Measurements from ENCODE around the gene PPP1R1C.

Gene PPP1R1C

GRCh38 chr2:181972431-181973170 lies 13.1 kb upstream of the PPP1R1C start:
- DNase-seq = no peak

DNA sequence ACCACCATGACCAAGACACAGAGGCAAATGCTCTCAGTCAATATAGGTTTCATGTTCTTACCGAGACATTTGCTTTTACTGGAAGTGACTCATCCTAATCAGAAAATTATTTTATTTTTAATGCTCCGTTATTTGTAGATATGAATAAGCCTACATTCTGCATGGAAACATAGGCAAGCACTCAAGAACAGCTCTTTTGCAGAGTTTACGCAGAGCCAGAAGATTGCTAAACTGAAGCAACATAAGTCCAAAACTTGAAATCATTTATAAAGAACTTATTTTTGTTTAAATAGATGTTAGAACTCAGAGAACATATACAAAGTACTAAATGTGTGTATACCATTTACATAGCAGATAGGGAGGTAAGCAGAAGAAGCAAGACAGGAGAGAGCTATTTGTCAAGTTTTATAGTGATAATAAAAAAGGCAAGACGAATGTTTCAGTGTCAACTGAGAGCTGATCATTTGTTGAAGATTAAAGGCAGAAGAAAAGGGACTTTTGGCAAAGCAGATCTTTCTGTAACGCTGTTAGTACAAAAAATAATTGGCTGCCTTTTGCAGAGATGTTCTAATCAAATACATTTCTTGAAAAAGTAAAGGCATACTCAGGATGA lies 12.4 kb upstream of the PPP1R1C start:
- no peak for DNase-seq

DNA sequence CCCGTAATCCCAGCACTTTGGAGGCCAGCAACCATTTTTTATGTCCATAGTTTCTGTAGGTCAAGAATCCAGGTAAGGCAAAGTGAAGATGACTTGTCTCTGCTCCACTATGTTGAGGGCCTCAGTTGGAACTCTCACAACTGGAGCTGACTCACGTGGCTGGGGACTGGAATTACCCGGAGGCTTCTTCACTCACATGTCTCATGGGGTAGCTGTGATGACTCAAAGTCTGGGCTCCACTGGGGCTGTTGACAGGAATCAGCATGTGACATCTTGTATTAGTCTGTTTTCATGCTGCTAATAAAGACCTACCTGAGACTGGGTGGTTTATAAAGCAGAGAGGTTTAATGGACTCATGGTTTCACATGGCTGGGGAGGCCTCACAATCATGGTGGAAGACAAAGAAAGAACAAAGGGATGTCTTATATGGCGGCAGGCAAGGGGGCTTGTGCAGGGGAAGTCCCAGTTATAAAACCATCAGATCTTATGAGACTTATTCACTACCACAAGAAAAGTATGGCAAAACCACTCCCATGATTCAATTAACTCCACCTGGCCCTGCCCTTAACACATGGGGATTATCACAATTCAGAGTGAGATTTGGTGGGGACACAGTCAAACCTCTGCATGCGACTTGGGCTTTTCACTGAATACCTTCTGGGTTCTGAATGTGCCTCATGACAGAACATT lies 7.8 kb upstream of the PPP1R1C start:
- peak; percentile 59 for DNase-seq

- no peak for DNase-seq
These were observed 7.1 kb upstream of the PPP1R1C start for GRCh38 chr2:181978351-181979150.

- DNase-seq = no peak
These were observed 1.6 kb upstream of the PPP1R1C start for GRCh38 chr2:181984060-181984459.

DNA sequence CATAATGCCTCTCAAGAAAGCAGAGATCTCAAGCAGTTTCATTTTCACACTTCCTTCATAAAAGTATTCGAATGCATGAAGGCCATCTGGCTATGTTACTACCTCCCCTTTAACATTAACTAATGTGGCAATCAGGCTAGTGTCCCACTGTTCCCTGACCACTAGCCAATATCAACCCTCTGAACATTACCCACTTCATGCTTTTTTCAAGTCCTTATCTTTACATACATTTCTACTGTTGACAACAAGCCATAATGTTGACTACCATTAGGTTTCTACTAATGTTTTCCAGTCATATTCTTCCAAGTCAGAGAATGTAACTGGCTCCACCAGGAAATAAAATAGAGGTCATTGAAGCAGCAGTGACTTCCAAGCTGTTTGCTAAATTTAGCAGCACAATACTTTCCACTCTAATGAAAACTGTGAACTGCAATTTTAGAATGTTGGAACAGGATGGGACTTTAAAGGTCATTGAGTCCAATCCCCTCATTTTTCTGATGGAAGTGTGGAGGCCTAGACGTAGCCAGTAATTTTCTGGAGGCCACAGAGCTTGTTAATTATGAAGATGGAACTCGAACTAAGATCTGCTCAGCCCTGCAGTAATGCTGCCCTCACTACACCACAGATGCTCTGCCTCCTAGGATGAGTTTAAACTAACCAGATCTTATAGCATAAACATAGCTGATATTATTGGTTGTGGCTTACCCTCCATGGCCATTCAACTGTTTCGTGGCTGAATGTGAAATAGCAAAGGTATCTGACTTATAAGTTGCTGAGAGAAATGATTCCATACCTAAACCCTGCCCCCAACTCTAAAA lies 630 bp upstream of the PPP1R1C start:
- no peak for DNase-seq

DNA sequence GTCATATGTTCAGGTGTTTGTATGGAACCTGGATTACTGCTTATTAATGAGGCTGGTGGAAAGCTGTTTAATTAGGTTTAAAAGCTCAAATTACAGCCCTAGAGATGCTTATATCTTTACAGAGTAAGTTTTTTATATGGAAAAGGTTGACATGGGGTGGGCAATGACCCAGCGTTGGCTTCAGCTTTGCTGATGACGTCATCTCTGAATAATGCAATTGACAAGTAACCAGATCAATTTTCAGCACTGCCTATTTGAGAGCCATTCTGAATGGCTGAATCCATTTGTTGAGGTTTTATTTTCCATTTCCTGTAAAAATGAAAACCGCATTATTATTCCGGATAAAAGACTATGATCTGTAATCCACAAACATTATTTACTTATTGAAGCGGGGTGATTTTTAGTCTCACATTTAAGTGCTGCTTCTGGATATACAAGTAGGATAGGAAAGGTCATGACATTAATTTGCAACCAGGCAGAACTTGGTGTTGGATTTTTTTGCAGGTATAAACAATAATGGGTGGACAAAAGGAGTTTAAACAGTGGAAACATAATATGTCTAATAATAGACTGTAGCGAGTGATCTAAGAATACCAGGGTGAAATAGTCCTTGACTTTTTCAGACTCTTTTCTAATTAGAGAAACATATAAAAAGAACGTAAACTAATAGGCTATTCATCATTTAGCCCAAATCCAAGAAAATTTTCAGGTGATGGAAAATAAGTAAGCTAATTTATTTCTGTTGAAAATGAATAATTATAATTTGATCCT lies 2.7 kb downstream of the PPP1R1C start:
- no peak for DNase-seq

- no peak for DNase-seq
These were observed 3.4 kb downstream of the PPP1R1C start for GRCh38 chr2:181989099-181989498.

DNA sequence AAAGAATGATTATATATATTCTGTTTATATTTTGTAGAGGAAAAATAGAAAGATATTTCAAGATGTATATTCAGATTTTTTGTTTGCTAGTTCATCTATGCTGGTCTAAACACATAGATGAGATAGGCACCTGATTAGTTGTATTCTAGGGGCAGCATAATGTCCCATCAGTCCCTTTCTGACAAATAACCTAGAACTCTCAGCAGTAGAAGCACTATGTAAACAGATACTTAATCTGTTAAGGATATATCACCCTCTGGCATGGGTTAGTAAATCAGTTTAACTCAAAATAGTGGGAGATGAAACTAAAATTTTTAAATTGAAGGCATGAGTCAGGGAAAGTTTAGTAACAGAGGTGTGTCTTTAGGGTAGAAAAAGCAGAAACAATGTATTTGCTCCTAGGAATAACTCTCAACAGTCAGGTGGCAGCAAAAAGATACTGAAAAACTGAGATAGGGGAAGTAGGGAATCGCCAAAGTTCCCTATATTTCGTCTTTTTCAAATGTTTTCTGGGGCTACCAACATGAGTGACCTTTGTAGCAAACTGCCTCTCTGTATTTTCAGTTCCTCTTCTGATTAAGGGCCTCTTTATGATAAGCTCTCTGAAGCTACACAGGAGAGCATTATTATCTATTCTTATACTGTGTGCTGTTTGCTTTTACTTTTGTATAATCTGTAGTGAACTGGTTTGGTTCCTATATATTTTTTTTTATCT lies 5.7 kb downstream of the PPP1R1C start:
- no peak for DNase-seq

- DNase-seq = no peak
These were observed 7.1 kb downstream of the PPP1R1C start for GRCh38 chr2:181992776-181993175.

DNA sequence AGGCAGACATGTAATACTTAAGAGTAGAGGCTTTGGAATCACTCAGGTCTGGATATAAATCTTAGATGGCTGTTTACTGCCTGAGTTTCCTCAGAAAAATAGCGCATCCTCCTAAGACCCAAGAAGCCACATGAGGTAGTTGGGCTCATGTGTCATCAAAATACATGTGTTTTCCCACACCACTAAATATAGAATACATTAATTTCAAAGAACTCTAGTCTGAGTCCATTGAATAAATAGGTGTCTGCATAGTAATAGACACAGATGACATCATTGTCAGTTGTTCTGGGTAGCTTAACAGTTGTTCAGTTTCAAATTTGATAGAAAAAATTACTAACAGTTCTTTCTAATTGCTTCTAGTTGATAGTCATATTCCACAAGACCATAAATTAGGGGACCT lies 9.6 kb downstream of the PPP1R1C start:
- DNase-seq = no peak

GRCh38 chr2:181998041-181998835 lies 12.6 kb downstream of the PPP1R1C start:
- DNase-seq = no peak

DNA sequence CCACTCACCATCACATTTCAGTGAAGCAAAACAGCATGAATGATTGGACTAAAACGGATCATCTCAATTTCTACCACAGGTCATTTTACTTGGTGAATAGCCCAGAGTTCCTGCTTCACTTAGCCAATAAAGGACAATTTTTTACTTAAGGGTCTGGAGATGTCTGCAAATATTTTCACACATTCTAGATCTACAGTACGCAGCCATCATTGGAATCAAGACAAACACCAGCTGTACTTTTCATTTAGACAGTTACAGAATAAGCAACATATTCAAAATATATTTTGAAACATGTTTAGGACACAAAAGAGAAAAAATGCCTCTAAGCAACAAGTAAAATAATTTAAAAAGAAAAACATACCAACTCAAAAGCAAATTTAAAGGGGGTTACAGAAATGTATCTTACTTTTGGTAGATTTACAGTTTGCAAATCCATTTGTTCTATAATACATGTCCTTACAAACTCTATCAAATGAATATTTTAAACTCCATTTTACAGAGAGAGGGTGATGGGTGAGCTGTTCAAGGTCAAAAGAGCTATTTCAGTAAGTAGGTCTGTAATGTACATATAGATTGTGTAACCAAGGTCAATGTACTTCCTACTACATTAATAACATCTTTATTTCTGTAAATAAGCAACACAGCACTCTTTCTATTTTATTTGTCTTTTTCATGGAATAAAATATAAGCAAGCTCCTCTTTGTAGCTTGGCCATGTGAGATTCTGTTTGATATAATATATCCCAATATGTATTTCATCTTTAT lies 13.4 kb downstream of the PPP1R1C start:
- no peak for DNase-seq

- no peak for DNase-seq
These were observed 14.3 kb downstream of the PPP1R1C start for GRCh38 chr2:181999911-182000310.

- DNase-seq = no peak
These were observed 19.4 kb downstream of the PPP1R1C start for GRCh38 chr2:182004945-182005520.

- DNase-seq = no peak
These were observed 21.1 kb downstream of the PPP1R1C start for GRCh38 chr2:182006595-182007341.

GRCh38 chr2:182014284-182014683 lies 28.6 kb downstream of the PPP1R1C start:
- no peak for DNase-seq

Data from T1000 (cell line).